Testis (tissue), 3 donors: ENCODE data around the gene GP2. TPM values are rescaled to one million over a fixed set of nuclear protein-coding genes. Genes with fewer than 3 reads are reported as not detected.

Source experiments
- DNase-seq: peaks from one replicate; pipeline ENCODE4 v3.0.0-alpha.2; 2019
- H3K27ac ChIP-seq, 2 donors: fragments of 200-600 bp; sonication (generic); one replicate each; pipeline ENCODE4 v1.5.1; 2019
- H3K27me3 ChIP-seq: fragments of 200-600 bp; sonication (generic); one replicate; pipeline ENCODE4 v1.5.1; 2019
- H3K36me3 ChIP-seq: fragments of 200-600 bp; sonication (generic); one replicate; pipeline ENCODE4 v1.5.1; 2017; ENCODE audit warnings: low read depth; ENCODE audit errors: missing control alignments
- H3K4me1 ChIP-seq: fragments of 200-600 bp; sonication (generic); one replicate; pipeline ENCODE4 v1.5.1; 2019
- H3K4me3 ChIP-seq, 2 donors: fragments of 200-600 bp; sonication (generic); one replicate each; pipeline ENCODE4 v1.5.1; 2017 to 2019
- H3K9me3 ChIP-seq: fragments of 200-600 bp; sonication (generic); one replicate; pipeline ENCODE4 v1.5.1; 2017
- POLR2A ChIP-seq: fragments of 450-650 bp; IDR thresholded peaks from one replicate; pipeline ENCODE4 v1.6.1; 2017; ENCODE audit warnings: antibody characterized with exemption, mild to moderate bottlenecking, moderate library complexity
- WGBS, 2 donors: methylation state at CpG; one replicate each; pipeline ENCODE4 v1.1.5; 2018; 5-methylcytosine and 5-hydroxymethylcytosine counted together
- intact Hi-C: fragments of 100-400 bp; cut with DNase I; formaldehyde crosslinking; loops from one replicate; pipeline ENCODE4 v1.15.1; 2023; ENCODE audit warnings: low total_unique reads
- polyA plus RNA-seq: library from polyadenylated mRNA; stranded (reverse); fragments of 350-450 nt; fragmentation: Illumina TruSeq; extraction: RNeasy Lipid Tissue Mini Kit (QIAGEN cat#74804); gene quantifications from one replicate; pipeline ENCODE4 v1.2.3, GENCODE V29; 2014; ENCODE audit warnings: low read depth, low replicate concordance; ENCODE audit not compliant: insufficient read depth
- total RNA-seq, 2 donors: library from RNA; depleted of rRNA; stranded (reverse); fragments of >200 nt; gene quantifications; one replicate each; pipeline ENCODE4 v1.2.3, GENCODE V29; 2016
- TF ChIP-seq, protein P1 (sequence below), 3 experiments: fragments of 450-650 bp in 2 of 3; fragments of 200-600 bp in 1 of 3; sonication (generic) in 1 of 3; IDR thresholded peaks; one replicate each; pipeline ENCODE4 v1.5.1; 2016 to 2019; ENCODE audit warnings: antibody characterized with exemption in 3 of 3, mild to moderate bottlenecking in 2 of 3, moderate library complexity in 1 of 3

The GP2 gene
- total and polyA plus RNA-seq, 3 donors from 2014 or later = 0.31 to 0.56 (median 0.45) TPM

DNA sequence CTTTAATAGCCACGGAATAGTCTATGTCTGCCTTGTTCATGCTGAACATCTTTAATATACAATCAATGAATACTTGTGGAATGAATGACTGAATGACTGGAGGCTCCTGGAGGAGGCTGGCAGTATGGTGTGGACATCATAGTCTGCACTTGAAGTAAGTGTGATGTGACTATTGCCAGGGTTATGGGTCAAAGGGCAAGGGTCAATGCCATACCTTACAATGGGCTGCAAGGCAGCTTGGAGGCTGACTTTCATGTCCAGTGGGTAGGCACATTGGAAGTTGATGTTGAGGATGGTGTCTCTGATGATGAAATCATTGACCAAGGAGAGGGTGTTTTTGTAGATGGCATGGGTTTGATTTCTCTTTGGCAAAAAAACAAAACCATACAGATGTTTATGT, 7.9 kb downstream of the GP2 start:
- DNase-seq = no peak
- TF ChIP-seq, protein P1, sequence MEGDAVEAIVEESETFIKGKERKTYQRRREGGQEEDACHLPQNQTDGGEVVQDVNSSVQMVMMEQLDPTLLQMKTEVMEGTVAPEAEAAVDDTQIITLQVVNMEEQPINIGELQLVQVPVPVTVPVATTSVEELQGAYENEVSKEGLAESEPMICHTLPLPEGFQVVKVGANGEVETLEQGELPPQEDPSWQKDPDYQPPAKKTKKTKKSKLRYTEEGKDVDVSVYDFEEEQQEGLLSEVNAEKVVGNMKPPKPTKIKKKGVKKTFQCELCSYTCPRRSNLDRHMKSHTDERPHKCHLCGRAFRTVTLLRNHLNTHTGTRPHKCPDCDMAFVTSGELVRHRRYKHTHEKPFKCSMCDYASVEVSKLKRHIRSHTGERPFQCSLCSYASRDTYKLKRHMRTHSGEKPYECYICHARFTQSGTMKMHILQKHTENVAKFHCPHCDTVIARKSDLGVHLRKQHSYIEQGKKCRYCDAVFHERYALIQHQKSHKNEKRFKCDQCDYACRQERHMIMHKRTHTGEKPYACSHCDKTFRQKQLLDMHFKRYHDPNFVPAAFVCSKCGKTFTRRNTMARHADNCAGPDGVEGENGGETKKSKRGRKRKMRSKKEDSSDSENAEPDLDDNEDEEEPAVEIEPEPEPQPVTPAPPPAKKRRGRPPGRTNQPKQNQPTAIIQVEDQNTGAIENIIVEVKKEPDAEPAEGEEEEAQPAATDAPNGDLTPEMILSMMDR (IDR thresholded peaks at IDR 0.05) = no peak
- no peak for TF ChIP-seq POLR2A
- Histone ChIP-seq H3K4me3 (no peak overlapping the region), H3K9me3 (no peaks in the 10 kb centered on the region), H3K27me3 (no peaks in the 10 kb centered on the region), H3K4me1 (no peaks in the 10 kb centered on the region), H3K36me3 (no peaks in the 10 kb centered on the region), H3K27ac (no peak overlapping the region)
- WGBS, 2 donors = 80 to 81% methylated on average over 1 of the region's 1 CpG
- intact Hi-C loops = no loop called here

DNA sequence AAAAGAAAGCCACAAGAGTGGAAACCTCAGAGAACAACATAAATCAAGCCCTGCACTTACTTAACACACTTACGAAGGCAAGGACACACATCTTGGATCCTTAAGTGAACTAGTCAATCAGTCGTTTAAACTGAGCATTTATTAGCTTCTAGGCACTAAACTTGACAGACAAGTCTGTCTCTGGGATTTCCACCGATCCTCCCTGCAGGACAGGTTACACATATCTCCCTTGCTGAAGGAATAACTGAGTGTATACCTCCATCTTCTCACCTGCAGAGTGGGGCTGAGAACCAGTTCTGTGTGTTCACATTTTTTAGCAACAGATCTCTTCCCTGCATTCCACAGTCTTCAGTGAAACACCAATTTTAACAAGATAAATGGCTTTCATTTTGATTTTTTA, 8.9 kb downstream of the GP2 start:
- no peaks in the 10 kb centered on the region for H3K27me3 ChIP-seq
- WGBS, 2 donors = 60 to 61% methylated on average over 3 of the region's 3 CpGs
- H3K4me3 ChIP-seq = no peak overlapping the region
- DNase-seq = no peak
- H3K36me3 ChIP-seq = no peaks in the 10 kb centered on the region
- H3K4me1 ChIP-seq = no peaks in the 10 kb centered on the region
- intact Hi-C loops = no loop called here
- no peaks in the 10 kb centered on the region for H3K9me3 ChIP-seq
- H3K27ac ChIP-seq = no peak overlapping the region
- no peak for TF ChIP-seq POLR2A
- TF ChIP-seq, protein P1 (IDR thresholded peaks at IDR 0.05) = no peak

DNA sequence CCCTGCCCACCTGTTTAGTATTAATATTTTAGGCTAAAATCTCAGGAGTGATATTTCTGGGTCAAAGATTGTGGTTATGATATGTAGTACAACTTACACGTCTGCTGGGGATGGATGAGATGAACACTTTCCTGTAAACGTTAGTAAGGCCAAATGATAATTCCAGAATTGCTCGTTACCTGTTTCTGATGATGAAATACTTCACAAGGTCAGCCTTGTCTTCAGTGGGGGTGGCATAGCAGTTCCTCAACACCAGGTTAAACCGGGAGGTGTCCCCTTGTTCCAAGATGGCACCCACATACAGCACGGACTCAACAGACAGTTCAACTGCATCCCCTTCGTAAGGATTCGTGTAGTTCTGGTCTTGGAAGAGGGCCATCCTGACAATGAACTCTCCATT, 9.3 kb downstream of the GP2 start:
- intact Hi-C loops = no loop called here
- WGBS, 2 donors = 72 to 80% methylated on average over 7 of the region's 7 CpGs
- no peaks in the 10 kb centered on the region for H3K36me3 ChIP-seq

DNA sequence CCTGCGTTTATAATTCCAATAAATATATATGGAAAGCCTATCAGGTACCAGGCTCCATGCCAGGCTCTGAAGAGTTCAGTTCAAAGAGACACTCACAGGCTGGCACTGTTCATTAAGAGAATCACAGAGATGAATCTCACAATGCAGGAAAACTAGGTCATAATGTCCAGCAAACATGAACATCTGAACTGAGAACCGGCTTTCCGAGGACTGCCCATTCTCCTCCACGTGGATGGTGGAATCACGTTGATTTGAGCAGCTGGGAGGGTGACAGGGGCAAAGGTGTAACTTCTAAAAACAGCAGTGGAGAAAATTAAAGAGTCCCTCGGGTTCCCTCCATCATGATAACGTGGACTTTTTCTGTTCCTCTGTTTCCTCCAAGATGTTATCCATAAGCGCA, 10.2 kb downstream of the GP2 start:
- Histone ChIP-seq H3K36me3 (no peaks in the 10 kb centered on the region), H3K9me3 (no peaks in the 10 kb centered on the region), H3K27me3 (no peaks in the 10 kb centered on the region), H3K27ac (no peak overlapping the region), H3K4me1 (no peaks in the 10 kb centered on the region), H3K4me3 (no peak overlapping the region)
- intact Hi-C loops = no loop called here
- no peak for TF ChIP-seq POLR2A
- TF ChIP-seq, protein P1 (IDR thresholded peaks at IDR 0.05) = no peak
- WGBS, 2 donors = 48 to 53% methylated on average over 8 of the region's 8 CpGs
- DNase-seq = no peak

More for the DNA sequence above, 9.3 kb downstream of the GP2 start:
- no peaks in the 10 kb centered on the region for H3K27me3 ChIP-seq
- DNase-seq = no peak
- no peaks in the 10 kb centered on the region for H3K4me1 ChIP-seq
- no peak overlapping the region for H3K27ac ChIP-seq
- no peak overlapping the region for H3K4me3 ChIP-seq
- no peak for TF ChIP-seq POLR2A
- TF ChIP-seq, protein P1 (IDR thresholded peaks at IDR 0.05) = no peak
- H3K9me3 ChIP-seq = no peaks in the 10 kb centered on the region

DNA sequence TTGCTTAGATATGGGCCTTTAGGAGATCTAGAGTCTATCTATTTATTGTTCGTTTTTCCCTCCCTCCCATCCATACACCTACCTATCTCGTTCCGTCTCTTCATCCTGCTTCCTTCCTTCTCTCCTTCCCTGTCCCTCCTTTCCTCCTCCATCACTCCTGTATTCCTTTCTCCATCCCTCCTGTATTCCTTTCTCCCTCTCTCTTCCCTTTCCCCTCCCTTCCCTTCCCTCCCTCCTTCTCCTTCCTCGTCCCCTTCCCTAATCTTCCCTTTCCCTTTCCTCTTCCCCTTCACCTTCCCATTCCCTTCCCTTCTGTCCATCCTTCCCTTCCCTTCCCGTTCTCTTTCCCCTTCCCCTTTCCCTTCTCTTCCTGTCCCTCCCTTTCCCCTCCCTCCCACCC, 10.6 kb downstream of the GP2 start:
- Histone ChIP-seq H3K4me1 (no peaks in the 10 kb centered on the region), H3K36me3 (no peaks in the 10 kb centered on the region), H3K27me3 (no peaks in the 10 kb centered on the region), H3K27ac (no peak overlapping the region), H3K9me3 (no peaks in the 10 kb centered on the region), H3K4me3 (no peak overlapping the region)
- TF ChIP-seq, protein P1 (IDR thresholded peaks at IDR 0.05) = no peak
- no peak for TF ChIP-seq POLR2A
- 69 to 75% methylated on average over 5 of the region's 5 CpGs for WGBS, 2 donors
- intact Hi-C loops = no loop called here
- DNase-seq = no peak
